H9 (cell line): ENCODE results near the gene STARD10. TPM values are rescaled to one million over a fixed set of nuclear protein-coding genes. Genes with fewer than 3 reads are reported as not detected.

Experiments used
- DNase-seq: peaks from one replicate; pipeline ENCODE4 v3.0.0-alpha.2; 2017
- H2AFZ ChIP-seq: one replicate; pipeline ENCODE4 v1.6.1; 2013; ENCODE audit warnings: mild to moderate bottlenecking, low read length, control low read depth, moderate library complexity
- H2AK5ac ChIP-seq: 2 replicates; pipeline ENCODE4 v1.6.1; 2013; ENCODE audit warnings: low read length, control low read depth, mixed read lengths; ENCODE audit not compliant: insufficient read length
- H2BK120ac ChIP-seq: one replicate; pipeline ENCODE4 v1.6.1; 2013; ENCODE audit warnings: low read depth, mild to moderate bottlenecking, low read length, control low read depth, inconsistent platforms; ENCODE audit not compliant: poor library complexity, severe bottlenecking
- H2BK12ac ChIP-seq: 2 replicates; pipeline ENCODE4 v1.6.1; 2013; ENCODE audit warnings: low read length, control low read depth, mixed read lengths, low read depth; ENCODE audit not compliant: insufficient read length
- H2BK15ac ChIP-seq: 2 replicates; pipeline ENCODE4 v1.6.1; 2013; ENCODE audit warnings: low read depth, low read length, control low read depth
- H2BK20ac ChIP-seq: one replicate; pipeline ENCODE4 v1.6.1; 2013; ENCODE audit warnings: low read depth, mild to moderate bottlenecking, low read length, control low read depth, inconsistent platforms; ENCODE audit not compliant: poor library complexity, severe bottlenecking
- H2BK5ac ChIP-seq: 2 replicates; pipeline ENCODE4 v1.6.1; 2013; ENCODE audit warnings: low read length, control low read depth, mixed read lengths; ENCODE audit not compliant: insufficient read length
- H3K14ac ChIP-seq: 2 replicates; pipeline ENCODE4 v1.6.1; 2013; ENCODE audit warnings: low read length, control low read depth; ENCODE audit not compliant: insufficient read depth
- H3K18ac ChIP-seq: 2 replicates; pipeline ENCODE4 v1.6.1; 2013; ENCODE audit warnings: low read depth, mild to moderate bottlenecking, mixed read lengths, low read length, control low read depth; ENCODE audit not compliant: insufficient read length
- H3K23ac ChIP-seq: 2 replicates; pipeline ENCODE4 v1.6.1; 2013; ENCODE audit warnings: low read length, control low read depth, mixed read lengths, low read depth; ENCODE audit not compliant: insufficient read length
- H3K23me2 ChIP-seq: 2 replicates; pipeline ENCODE4 v1.6.1; 2013; ENCODE audit warnings: low read depth, mild to moderate bottlenecking, mixed read lengths, low read length, control low read depth; ENCODE audit not compliant: insufficient read length, poor library complexity, severe bottlenecking
- H3K27ac ChIP-seq: 2 replicates; pipeline ENCODE4 v1.5.1; 2013; ENCODE audit warnings: low read length, control low read depth, mixed read lengths, low read depth; ENCODE audit not compliant: insufficient read length
- H3K27me3 ChIP-seq: 2 replicates; pipeline ENCODE4 v1.6.1; 2013; ENCODE audit warnings: low read length, control low read depth, inconsistent platforms; ENCODE audit not compliant: insufficient read depth
- H3K4ac ChIP-seq: 2 replicates; pipeline ENCODE4 v1.6.1; 2013; ENCODE audit warnings: low read depth, mild to moderate bottlenecking, control low read depth, inconsistent platforms, low read length, moderate library complexity
- H3K4me1 ChIP-seq: 2 replicates; pipeline ENCODE4 v1.6.1; 2013; ENCODE audit warnings: low read length, control low read depth, inconsistent platforms; ENCODE audit not compliant: insufficient read depth
- H3K4me2 ChIP-seq: 2 replicates; pipeline ENCODE4 v1.6.1; 2013; ENCODE audit warnings: low read length, control low read depth, mixed read lengths; ENCODE audit not compliant: insufficient read length, insufficient read depth
- H3K56ac ChIP-seq: 2 replicates; pipeline ENCODE4 v1.6.1; 2013; ENCODE audit warnings: low read depth, mild to moderate bottlenecking, mixed read lengths, low read length, control low read depth; ENCODE audit not compliant: insufficient read length
- H3K79me1 ChIP-seq: 2 replicates; pipeline ENCODE4 v1.6.1; 2013; ENCODE audit warnings: low read depth, mild to moderate bottlenecking, moderate library complexity, low read length, control low read depth, inconsistent platforms; ENCODE audit not compliant: insufficient read depth, poor library complexity, severe bottlenecking
- H3K79me2 ChIP-seq: 2 replicates; pipeline ENCODE4 v1.6.1; 2013; ENCODE audit warnings: low read length, control low read depth, inconsistent platforms; ENCODE audit not compliant: insufficient read depth
- H3K9ac ChIP-seq: 2 replicates; pipeline ENCODE4 v1.6.1; 2013; ENCODE audit warnings: low read length, control low read depth, mixed read lengths; ENCODE audit not compliant: insufficient read length; ENCODE audit errors: extremely low read depth
- H3K9me3 ChIP-seq: one replicate; pipeline ENCODE4 v1.6.1; 2013; ENCODE audit warnings: low read depth, low read length, inconsistent platforms; ENCODE audit not compliant: control insufficient read depth
- H3T11ph ChIP-seq: one replicate; pipeline ENCODE4 v1.6.1; 2013; ENCODE audit warnings: mild to moderate bottlenecking, low read length, control low read depth, inconsistent platforms
- H4K20me1 ChIP-seq: one replicate; pipeline ENCODE4 v1.6.1; 2013; ENCODE audit not compliant: control insufficient read depth, insufficient read length, insufficient read depth
- H4K5ac ChIP-seq: 2 replicates; pipeline ENCODE4 v1.6.1; 2013; ENCODE audit warnings: low read depth, mild to moderate bottlenecking, mixed read lengths, low read length, control low read depth; ENCODE audit not compliant: insufficient read length
- H4K8ac ChIP-seq: replicated peaks from 2 replicates; pipeline ENCODE4 v1.6.1; 2013; ENCODE audit warnings: low read length, control low read depth, mixed read lengths, low read depth; ENCODE audit not compliant: insufficient read length
- H4K91ac ChIP-seq: 2 replicates; pipeline ENCODE4 v1.6.1; 2013; ENCODE audit warnings: low read depth, mild to moderate bottlenecking, moderate library complexity, mixed read lengths, low read length, control low read depth; ENCODE audit not compliant: insufficient read length
- H3K27ac Mint-ChIP-seq, 3 experiments: 2 replicates in 2 of 3; 3 replicates in 1 of 3; pipeline ENCODE4 v1.8.0; 2020 to 2021; ENCODE audit warnings: mixed read lengths in 3 of 3, mild to moderate bottlenecking in 1 of 3, moderate library complexity in 1 of 3
- H3K27me3 Mint-ChIP-seq: 2 replicates; pipeline ENCODE4 v1.8.0; 2021; ENCODE audit warnings: low read depth, mild to moderate bottlenecking, moderate library complexity, mixed read lengths
- H3K36me3 Mint-ChIP-seq, 3 experiments: 2 replicates in 2 of 3; 3 replicates in 1 of 3; pipeline ENCODE4 v1.8.0; 2020 to 2021; ENCODE audit warnings: low read depth in 3 of 3, mixed read lengths in 3 of 3; ENCODE audit not compliant: insufficient read depth in 1 of 3
- H3K4me1 Mint-ChIP-seq, 2 experiments: 2 replicates each; pipeline ENCODE4 v1.8.0; 2020; ENCODE audit warnings: mixed read lengths in 2 of 2
- H3K4me3 Mint-ChIP-seq, 2 experiments: 2 replicates in 1 of 2; 3 replicates in 1 of 2; pipeline ENCODE4 v1.8.0; 2020 to 2021; ENCODE audit warnings: mild to moderate bottlenecking in 2 of 2, mixed read lengths in 2 of 2, moderate library complexity in 1 of 2
- H3K9me3 Mint-ChIP-seq, 2 experiments: 2 replicates in 1 of 2; 3 replicates in 1 of 2; pipeline ENCODE4 v1.8.0; 2020; ENCODE audit warnings: mild to moderate bottlenecking in 2 of 2, mixed read lengths in 2 of 2, moderate library complexity in 1 of 2
- WGBS: extraction: QIAGEN DNeasy Blood & Tissue Kit; methylation state at CpG from one replicate; pipeline ENCODE4 v1.1.7; 2013; ENCODE audit warnings: missing lambda C conversion rate, low lambda C conversion rate, mixed read lengths; ENCODE audit not compliant: insufficient read length; ENCODE audit errors: extremely low coverage; 5-methylcytosine and 5-hydroxymethylcytosine counted together
- total RNA-seq: library from RNA; stranded (reverse); gene quantifications from 2 replicates; pipeline ENCODE4 v1.2.1, GENCODE V29; 2021
- TF ChIP-seq, protein P1 (sequence below): fragments of 200-600 bp; sonication (generic); conservative IDR thresholded peaks from 3 replicates; pipeline ENCODE4 v1.8.0; 2021; ENCODE audit warnings: antibody characterized with exemption, mild to moderate bottlenecking

The STARD10 gene
- total RNA-seq, 1 experiment from 2014 or later, result 24.4 TPM

DNA sequence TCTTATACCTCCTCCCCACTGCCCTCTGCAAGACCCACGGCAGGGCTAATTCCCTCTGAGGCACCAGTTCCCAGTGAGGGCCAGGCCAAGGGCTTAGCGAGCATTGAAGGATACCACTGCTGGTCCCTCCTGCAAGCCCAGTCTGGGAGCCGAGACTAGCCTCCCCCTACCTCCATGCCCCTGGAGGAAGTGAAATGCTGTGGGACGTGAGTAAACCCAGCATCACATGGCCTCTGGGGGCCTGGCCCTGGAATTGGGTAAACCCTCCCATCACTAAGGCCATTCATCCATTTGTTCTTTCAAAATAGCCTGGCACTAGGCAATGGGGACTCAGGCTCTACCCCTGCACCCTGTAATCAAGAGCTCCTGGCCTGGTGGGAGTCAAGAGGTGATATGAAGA, 66.3 kb downstream of the STARD10 start:
- Histone ChIP-seq H3K79me1 (peaks cover 5% of the 10 kb centered on the region), H3K79me2 (peaks cover 10% of the 10 kb centered on the region; the same call in 1 of the 2 replicates), H2BK20ac (no peak overlapping the region), H2BK120ac (no peak overlapping the region), H2AFZ (no peak overlapping the region), H2AK5ac (no peak overlapping the region), H3K27ac (no peak overlapping the region), H3K4me2 (no peak overlapping the region), H3K9me3 (no peaks in the 10 kb centered on the region), H3K14ac (no peak overlapping the region), H3K4ac (no peak overlapping the region), H4K20me1 (peaks cover 3% of the 10 kb centered on the region), H3T11ph (no peak overlapping the region), H3K4me1 (no peaks in the 10 kb centered on the region; the same call in 1 of the 2 replicates), H3K23ac (no peak overlapping the region), H2BK12ac (no peak overlapping the region), H2BK15ac (no peak overlapping the region), H2BK5ac (no peak overlapping the region), H3K9ac (no peak overlapping the region), H3K18ac (no peak overlapping the region), H4K91ac (no peak overlapping the region), H3K23me2 (no peaks in the 10 kb centered on the region), H4K5ac (no peak overlapping the region), H4K8ac (no peak overlapping the region), H3K56ac (no peak overlapping the region), H3K27me3 (no peaks in the 10 kb centered on the region)
- H3K4me1 Mint-ChIP-seq, result peaks cover 23 to 25% of the 10 kb centered on the region in 2 experiments
- peaks cover 0 to 3% of the 10 kb centered on the region in 2 experiments; a peak in 1 of 5 replicates for H3K9me3 Mint-ChIP-seq
- TF ChIP-seq, protein P1, sequence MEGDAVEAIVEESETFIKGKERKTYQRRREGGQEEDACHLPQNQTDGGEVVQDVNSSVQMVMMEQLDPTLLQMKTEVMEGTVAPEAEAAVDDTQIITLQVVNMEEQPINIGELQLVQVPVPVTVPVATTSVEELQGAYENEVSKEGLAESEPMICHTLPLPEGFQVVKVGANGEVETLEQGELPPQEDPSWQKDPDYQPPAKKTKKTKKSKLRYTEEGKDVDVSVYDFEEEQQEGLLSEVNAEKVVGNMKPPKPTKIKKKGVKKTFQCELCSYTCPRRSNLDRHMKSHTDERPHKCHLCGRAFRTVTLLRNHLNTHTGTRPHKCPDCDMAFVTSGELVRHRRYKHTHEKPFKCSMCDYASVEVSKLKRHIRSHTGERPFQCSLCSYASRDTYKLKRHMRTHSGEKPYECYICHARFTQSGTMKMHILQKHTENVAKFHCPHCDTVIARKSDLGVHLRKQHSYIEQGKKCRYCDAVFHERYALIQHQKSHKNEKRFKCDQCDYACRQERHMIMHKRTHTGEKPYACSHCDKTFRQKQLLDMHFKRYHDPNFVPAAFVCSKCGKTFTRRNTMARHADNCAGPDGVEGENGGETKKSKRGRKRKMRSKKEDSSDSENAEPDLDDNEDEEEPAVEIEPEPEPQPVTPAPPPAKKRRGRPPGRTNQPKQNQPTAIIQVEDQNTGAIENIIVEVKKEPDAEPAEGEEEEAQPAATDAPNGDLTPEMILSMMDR, result no peak
- no peak for DNase-seq
- H3K36me3 Mint-ChIP-seq, result peaks cover 16 to 27% (median 20%) of the 10 kb centered on the region in 3 experiments; a peak in 6 of 7 replicates
- WGBS, result no CpG with 5 or more reads among the region's 4 CpGs
- no peak overlapping the region for H3K4me3 Mint-ChIP-seq
- H3K27ac Mint-ChIP-seq, result peak overlapping the region; percentile 50 to 73 (median 62); a peak in 3 of 7 replicates
- no peaks in the 10 kb centered on the region for H3K27me3 Mint-ChIP-seq
